Smooth muscle cell (in vitro differentiated cells): ENCODE data around the gene CRIM1. TPM values are rescaled to one million over a fixed set of nuclear protein-coding genes. Genes with fewer than 3 reads are reported as not detected.

ENCODE experiments used
- DNase-seq: peaks from one replicate; lab custom pipeline; 2025; ENCODE audit not compliant: unreplicated experiment; lab: John Stamatoyannopoulos, UW
- H2AFZ ChIP-seq: fragments of 200-600 bp; sonication (generic); 2 replicates; pipeline ENCODE4 v1.6.0; 2016; ENCODE audit warnings: antibody characterized with exemption, low read depth, mild to moderate bottlenecking
- H3F3A ChIP-seq: fragments of 200-600 bp; sonication (generic); 2 replicates; pipeline ENCODE4 v1.6.0; 2017; ENCODE audit warnings: antibody characterized with exemption, low read depth
- H3K27ac ChIP-seq: fragments of 200-600 bp; sonication (generic); 2 replicates; pipeline ENCODE4 v1.5.1; 2016; ENCODE audit warnings: low read depth, mild to moderate bottlenecking
- H3K27me3 ChIP-seq: fragments of 200-600 bp; sonication (generic); 2 replicates; pipeline ENCODE4 v1.6.1; 2016; ENCODE audit warnings: low read depth, mild to moderate bottlenecking
- H3K36me3 ChIP-seq: fragments of 200-600 bp; sonication (generic); 2 replicates; pipeline ENCODE4 v1.5.1; 2016; ENCODE audit warnings: low read depth
- H3K4me1 ChIP-seq: fragments of 200-600 bp; sonication (generic); 2 replicates; pipeline ENCODE4 v1.5.1; 2016; ENCODE audit warnings: low read depth
- H3K4me2 ChIP-seq: fragments of 200-600 bp; sonication (generic); 2 replicates; pipeline ENCODE4 v1.6.0; 2016; ENCODE audit warnings: mild to moderate bottlenecking
- H3K4me3 ChIP-seq: fragments of 200-600 bp; sonication (generic); 2 replicates; pipeline ENCODE4 v1.5.1; 2016; ENCODE audit warnings: mild to moderate bottlenecking
- H3K79me2 ChIP-seq: fragments of 200-600 bp; sonication (generic); 2 replicates; pipeline ENCODE4 v1.6.0; 2016; ENCODE audit warnings: low read depth, mild to moderate bottlenecking
- H3K9ac ChIP-seq: fragments of 200-600 bp; sonication (generic); 2 replicates; pipeline ENCODE4 v1.6.0; 2016; ENCODE audit warnings: low read depth
- H3K9me3 ChIP-seq: fragments of 200-600 bp; sonication (generic); replicated peaks from 2 replicates; pipeline ENCODE4 v1.5.1; 2016; ENCODE audit warnings: low read depth
- H4K20me1 ChIP-seq: fragments of 200-600 bp; sonication (generic); 2 replicates; pipeline ENCODE4 v1.6.0; 2016; ENCODE audit warnings: low read depth
- CTCF ChIP-seq: fragments of 200-600 bp; sonication (generic); IDR thresholded peaks from 2 replicates; pipeline ENCODE4 v1.5.1; 2017; ENCODE audit warnings: borderline replicate concordance, mild to moderate bottlenecking, antibody characterized with exemption; ENCODE audit not compliant: insufficient read depth, poor library complexity, severe bottlenecking
- WGBS: methylation state at CpG from one replicate; pipeline ENCODE4 v1.1.7; 2016; ENCODE audit warnings: low lambda C conversion rate; 5-methylcytosine and 5-hydroxymethylcytosine counted together
- polyA plus RNA-seq: library from polyadenylated mRNA; unstranded; fragments of >200 nt; fragmentation: Nextera tagmentation; extraction: Ambion mirVana; gene quantifications from 2 replicates; pipeline ENCODE4 v1.2.1, GENCODE V29; 2016
- total RNA-seq: library from RNA; depleted of rRNA; stranded (reverse); fragments of >200 nt; gene quantifications from 2 replicates; pipeline ENCODE4 v1.2.3, GENCODE V29; 2014

The CRIM1 gene
- total and polyA plus RNA-seq, 2 experiments from 2014 or later: 10.1 to 28.0 TPM

GRCh38 chr2:36411962-36412444 is 56.4 kb downstream of the CRIM1 start:
- 56% methylated on average over 11 of the region's 11 CpGs for WGBS
- no peaks in the 10 kb centered on the region for H3K36me3 ChIP-seq
- H3F3A ChIP-seq: no peaks in the 10 kb centered on the region
- no peak overlapping the region for H3K9ac ChIP-seq
- H4K20me1 ChIP-seq: peaks cover 11% of the 10 kb centered on the region
- H2AFZ ChIP-seq: no peak overlapping the region
- peaks cover 4% of the 10 kb centered on the region for H3K4me1 ChIP-seq
- TF ChIP-seq CTCF: no peak
- DNase-seq: no peak
- H3K4me3 ChIP-seq: no peak overlapping the region
- no peaks in the 10 kb centered on the region for H3K27me3 ChIP-seq
- H3K79me2 ChIP-seq: no peaks in the 10 kb centered on the region
- H3K9me3 ChIP-seq: no peaks in the 10 kb centered on the region
- H3K27ac ChIP-seq: no peak overlapping the region
- H3K4me2 ChIP-seq: no peak overlapping the region

GRCh38 chr2:36413218-36413617 is 57.6 kb downstream of the CRIM1 start:
- H3K9ac ChIP-seq: no peak overlapping the region
- no peaks in the 10 kb centered on the region for H3K27me3 ChIP-seq
- no peak overlapping the region for H2AFZ ChIP-seq
- DNase-seq: no peak
- no peaks in the 10 kb centered on the region for H3K4me1 ChIP-seq
- no peaks in the 10 kb centered on the region for H3F3A ChIP-seq
- no peak for TF ChIP-seq CTCF
- H3K79me2 ChIP-seq: no peaks in the 10 kb centered on the region
- 84% methylated on average over 4 of the region's 4 CpGs for WGBS
- no peak overlapping the region for H3K27ac ChIP-seq
- H3K4me2 ChIP-seq: no peak overlapping the region
- no peaks in the 10 kb centered on the region for H3K36me3 ChIP-seq
- no peaks in the 10 kb centered on the region for H3K9me3 ChIP-seq
- H4K20me1 ChIP-seq: peaks cover 11% of the 10 kb centered on the region
- no peak overlapping the region for H3K4me3 ChIP-seq

GRCh38 chr2:36414307-36414706 is 58.7 kb downstream of the CRIM1 start:
- Histone ChIP-seq H3K9me3 (no peaks in the 10 kb centered on the region), H3K4me2 (no peak overlapping the region), H2AFZ (no peak overlapping the region), H4K20me1 (peaks cover 5% of the 10 kb centered on the region), H3K27ac (no peak overlapping the region), H3K4me3 (no peak overlapping the region), H3K9ac (no peak overlapping the region), H3K79me2 (no peaks in the 10 kb centered on the region), H3K36me3 (no peaks in the 10 kb centered on the region), H3F3A (no peaks in the 10 kb centered on the region), H3K27me3 (no peaks in the 10 kb centered on the region), H3K4me1 (no peaks in the 10 kb centered on the region)
- WGBS: 89% methylated on average over 4 of the region's 4 CpGs
- TF ChIP-seq CTCF: no peak
- no peak for DNase-seq

GRCh38 chr2:36415381-36416022 is 59.9 kb downstream of the CRIM1 start:
- Histone ChIP-seq H3K79me2 (no peaks in the 10 kb centered on the region), H3K27ac (no peak overlapping the region), H3K4me2 (no peak overlapping the region), H4K20me1 (peaks cover 5% of the 10 kb centered on the region), H3K4me3 (no peak overlapping the region), H3K27me3 (no peaks in the 10 kb centered on the region), H3K4me1 (no peaks in the 10 kb centered on the region), H2AFZ (no peak overlapping the region), H3F3A (no peaks in the 10 kb centered on the region), H3K9me3 (no peaks in the 10 kb centered on the region), H3K9ac (no peak overlapping the region), H3K36me3 (no peaks in the 10 kb centered on the region)
- no peak for TF ChIP-seq CTCF
- DNase-seq: no peak
- WGBS: 91% methylated on average over 6 of the region's 6 CpGs
